HG02678 (cell line): Measurements from ENCODE around the gene PCSK9.
"Not testable (repeated sequence)": the region's sequence is repeated elsewhere in the genome, so short reads cannot be mapped to it uniquely, and the experiment has no call there.

Source experiments
- ATAC-seq: cut with Tn5 transposase; IDR thresholded peaks from one replicate; pipeline ENCODE4 v1.9.1; 2021; ENCODE audit warnings: mild to moderate bottlenecking, moderate library complexity; ENCODE audit not compliant: unreplicated experiment

PCSK9 gene

DNA sequence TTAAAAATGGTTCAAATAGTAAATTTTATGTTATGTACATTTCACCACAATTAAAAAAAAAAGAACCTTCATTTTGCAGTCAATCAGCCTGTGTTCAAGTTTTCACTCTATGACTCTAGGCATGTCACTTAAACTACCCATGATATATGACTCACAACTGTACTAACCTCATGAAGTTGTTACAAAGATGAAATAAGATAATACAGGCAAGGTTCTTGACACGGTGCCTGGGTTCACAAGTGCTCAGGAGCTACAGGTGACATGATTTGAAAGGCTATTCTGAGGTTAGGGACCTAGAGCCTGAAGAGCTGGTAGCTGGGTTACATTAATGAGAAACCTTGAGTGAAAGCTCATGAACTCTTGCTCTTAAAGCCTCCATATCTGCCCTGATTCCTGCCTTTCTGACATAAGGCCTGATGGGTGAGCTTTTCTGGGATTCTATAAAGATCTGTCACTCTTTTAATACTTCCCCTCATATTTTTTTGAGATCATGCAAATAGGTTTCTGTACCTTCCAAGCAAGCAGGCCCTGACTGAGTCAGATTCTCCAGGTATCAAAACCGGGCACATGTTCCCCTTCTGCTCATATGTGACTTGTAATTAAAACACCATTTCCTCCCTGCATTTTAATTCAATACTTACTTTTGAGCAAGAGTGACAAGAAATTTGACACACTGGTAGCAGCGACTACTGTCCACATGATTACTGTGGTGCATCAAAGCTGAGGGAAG is 34.0 kb downstream of the PCSK9 start:
- no peak for ATAC-seq

DNA sequence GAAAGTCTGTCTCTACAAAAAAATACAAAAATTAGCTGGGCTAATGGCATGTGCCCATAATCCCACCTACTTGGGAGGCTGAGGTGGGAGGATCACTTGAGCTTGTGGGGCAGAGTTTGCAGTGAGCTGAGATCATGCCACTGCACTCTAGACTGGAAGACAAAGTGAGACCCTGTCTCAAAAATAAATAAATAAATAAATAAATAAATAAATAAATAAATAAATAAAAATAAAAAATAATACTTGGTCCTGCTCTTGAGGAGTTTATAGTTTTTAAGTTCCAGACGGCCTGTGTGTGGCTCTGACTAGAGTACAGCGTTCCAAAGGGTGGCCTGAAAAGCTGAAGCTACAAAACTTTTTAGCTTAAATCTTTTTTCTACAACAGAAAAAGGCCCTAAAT is 35.1 kb downstream of the PCSK9 start:
- no peak for ATAC-seq

DNA sequence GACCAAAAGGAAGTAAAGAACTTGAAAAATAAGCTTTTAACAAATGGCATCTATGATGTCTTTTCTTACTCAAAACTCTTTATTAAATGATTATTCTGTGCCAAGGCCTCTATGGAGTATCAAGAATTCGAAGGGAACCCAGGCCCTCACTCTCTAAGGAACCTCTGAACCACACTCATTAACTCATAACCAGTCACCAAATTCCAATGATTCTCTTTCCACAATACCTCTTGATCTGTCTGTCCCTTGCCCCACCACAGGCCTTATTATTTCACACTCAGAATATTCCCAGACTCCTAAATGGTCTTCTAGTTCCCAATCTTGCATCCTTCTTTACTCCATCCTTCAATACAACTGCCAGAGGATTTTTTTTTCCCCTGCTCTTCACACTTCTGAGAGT is 37.0 kb downstream of the PCSK9 start:
- ATAC-seq: no peak

DNA sequence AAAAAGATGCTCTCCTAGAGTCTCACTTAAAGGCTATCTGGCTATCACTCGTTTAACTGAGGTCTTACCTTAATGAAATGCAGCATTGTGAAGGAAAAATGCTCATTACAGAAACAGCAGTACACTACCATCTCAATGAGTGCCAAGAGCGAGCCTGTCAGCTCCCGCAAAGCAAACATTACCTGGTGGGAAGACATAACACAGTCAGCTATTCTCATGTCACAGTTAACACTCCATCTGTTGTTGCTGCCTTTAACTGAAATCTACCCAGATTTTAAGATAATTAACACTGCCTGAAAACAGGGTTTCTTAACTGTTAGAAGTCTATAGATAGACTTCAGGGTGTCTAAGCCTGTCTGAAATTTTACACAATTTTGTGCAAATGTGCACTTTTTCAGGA is 39.1 kb downstream of the PCSK9 start:
- no peak for ATAC-seq

DNA sequence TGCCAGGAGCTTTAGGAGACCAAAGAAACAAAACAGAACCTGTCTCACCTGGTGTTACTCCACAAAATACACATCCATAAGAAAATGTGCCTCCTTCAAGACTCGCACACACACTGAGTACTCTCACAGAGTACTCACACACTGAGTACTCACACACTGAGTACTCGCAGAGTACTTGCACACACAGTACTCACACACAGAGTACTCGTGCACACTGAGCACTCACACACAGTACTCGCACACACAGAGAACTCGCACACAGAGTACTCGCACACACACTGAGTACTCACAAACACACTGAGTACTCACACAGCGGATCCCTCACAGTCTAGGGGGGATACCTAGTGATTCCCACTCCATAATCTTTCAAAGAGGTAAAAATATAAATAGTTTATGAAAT is 40.3 kb downstream of the PCSK9 start:
- no peak for ATAC-seq

DNA sequence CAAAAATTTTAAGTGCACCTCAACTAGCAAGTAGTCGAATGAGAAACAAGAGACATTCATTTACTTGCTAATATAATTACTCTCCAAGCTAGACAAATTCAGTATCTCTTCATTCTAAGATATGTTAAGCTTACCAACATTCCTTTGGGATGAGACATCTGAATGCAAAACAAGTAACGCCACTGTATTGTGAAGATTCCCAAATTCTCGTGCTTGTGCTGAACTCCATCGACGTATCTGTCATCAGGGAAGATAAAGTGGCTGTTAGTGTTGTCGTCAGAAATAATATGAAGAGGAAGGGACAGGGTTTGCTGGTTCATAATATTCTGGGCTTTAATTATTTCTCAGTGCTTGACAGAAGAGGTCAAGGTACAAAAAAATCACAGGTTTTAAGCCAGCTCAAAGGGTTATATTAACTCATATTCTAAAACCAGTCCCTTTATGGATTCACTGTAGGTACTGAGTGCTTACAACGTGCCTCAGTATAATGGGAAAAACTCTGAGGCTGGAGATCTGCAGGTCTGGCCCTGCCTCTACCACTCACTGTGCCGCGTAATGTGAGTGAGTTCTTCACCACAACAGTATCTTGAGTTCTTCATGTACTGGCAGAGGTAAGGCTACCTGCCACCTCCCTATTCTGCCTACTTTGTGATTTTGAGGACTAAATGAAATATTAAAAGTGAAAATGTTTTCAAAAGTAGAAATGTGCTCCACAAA is 42.0 kb downstream of the PCSK9 start:
- no peak for ATAC-seq

DNA sequence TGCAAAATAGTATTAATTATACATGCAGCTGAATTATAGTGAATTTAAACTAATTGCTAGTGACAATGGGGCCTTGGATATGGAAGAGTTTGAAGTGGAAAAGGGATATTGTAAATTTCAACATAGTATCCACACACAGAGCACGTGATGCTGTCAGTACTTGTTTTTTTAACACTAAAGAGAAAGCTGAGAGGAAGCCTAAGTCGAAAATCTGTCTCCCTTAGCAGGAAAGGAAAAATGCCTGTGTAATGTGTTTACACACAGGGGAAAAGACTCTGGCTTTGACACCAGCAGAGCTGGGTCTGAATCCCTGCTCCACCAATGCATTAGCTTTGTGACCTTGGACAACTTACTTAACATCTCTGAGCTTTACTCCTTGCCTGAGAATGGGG is 42.6 kb downstream of the PCSK9 start:
- ATAC-seq: no peak

DNA sequence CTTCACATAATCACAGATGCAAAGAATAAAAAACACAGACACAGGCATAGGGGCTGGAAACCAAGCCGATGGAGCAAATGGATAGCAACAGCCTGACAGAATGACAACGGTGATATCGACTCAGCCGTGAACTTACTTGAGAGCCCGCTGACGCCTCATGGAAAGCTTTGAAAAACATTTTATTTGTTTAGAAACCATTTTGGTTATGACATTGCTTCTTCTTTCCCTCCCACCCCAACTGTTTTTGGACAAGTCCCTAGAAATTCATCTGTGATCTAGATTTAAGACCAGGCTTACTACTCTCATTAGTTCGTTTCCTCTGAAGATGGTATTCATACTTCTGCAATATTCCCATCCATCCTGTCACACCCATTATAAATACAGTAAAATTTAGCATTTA is 44.9 kb downstream of the PCSK9 start:
- ATAC-seq: no peak

DNA sequence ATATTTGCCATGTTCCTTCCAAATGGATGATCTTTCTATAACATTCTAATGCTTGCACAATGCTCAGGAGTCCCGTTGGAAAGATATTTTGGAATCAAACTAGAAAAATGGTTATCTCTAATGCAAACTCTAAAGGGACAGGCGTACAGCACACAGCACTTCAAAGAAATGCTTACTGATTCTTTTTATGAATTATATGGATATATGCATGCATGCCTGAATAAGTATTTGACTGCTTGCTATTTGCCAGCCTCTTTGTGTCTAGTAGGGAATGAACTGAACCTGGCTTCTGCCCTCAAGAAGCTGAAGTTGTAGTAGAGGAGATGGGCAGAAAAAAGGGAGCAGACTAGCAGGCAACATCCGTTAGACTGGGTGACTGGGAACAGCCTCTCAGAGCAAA is 48.1 kb downstream of the PCSK9 start:
- ATAC-seq: no peak

DNA sequence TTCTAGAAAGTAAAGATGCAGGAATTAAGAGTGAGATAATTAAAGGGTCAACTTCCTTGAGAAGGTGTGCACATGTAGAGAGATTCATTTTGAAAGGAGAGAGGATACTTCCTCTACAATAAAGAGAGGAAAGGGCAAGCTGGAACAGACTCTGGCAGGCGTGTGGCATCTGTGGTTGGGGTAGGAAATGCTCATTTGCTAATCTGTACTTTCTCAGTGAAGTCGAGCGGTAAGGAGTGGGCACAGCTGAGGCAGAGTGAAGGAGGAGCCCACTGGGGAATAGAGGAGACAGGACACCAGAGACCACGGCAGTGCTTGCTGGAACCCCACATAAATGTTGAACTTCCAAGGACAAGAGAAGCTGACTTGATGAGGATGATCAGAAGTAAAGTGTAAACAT is 49.1 kb downstream of the PCSK9 start:
- ATAC-seq: no peak

DNA sequence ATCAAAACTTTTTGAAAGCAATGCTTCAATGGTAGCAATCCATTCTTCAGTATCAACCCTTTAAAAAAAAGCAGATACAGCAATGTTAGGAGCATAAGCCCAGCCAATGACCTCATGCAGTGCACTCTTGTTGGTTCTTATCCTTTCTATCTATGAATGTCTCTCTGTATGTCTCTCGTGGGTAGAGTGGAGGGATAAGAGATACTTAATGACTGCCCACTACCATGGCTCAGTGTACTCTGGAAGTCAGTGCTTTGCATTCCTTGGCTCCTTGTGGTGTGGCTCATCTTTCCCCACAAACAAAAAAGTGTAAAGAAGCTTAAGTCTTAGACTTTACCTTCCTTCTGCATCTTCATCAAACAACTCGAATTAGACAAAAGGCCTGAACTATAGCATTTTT is 50.3 kb downstream of the PCSK9 start:
- ATAC-seq: no peak

DNA sequence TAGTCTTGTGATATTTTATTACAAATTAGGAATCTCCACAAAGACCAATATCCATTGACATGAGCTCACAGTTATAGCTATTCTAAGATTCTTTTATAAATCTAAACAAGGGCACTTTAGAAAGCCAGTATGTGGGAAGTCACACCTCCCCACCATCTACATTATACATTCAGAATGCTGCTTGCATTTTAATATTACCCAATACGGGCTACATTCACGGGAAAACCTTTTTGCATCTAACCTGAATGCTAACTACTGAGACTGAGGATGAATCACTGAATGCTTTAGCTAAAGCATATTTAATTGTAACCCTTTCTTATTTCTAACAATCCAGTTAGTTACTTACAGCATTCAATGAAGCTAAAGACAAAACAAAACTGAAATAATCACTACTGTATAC is 53.1 kb downstream of the PCSK9 start:
- no peak for ATAC-seq

DNA sequence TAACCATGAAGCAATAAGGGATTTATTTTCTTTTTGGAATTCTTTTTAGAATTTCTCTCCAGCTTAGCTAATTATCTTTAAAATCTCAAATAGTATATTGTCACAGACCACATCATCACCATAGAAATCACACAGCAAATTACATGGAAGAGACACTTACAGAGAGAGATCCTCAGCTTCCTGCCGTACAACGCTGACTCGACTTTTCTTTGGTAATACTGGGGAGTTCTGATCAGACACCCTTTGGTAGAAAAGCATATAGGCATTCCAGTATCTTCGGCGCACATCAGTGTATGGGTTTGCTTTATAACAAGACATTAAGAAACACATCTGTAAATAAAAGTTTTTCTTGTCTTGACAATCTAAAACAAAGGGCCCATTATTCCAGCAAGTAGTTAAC is 55.7 kb downstream of the PCSK9 start:
- no peak for ATAC-seq

DNA sequence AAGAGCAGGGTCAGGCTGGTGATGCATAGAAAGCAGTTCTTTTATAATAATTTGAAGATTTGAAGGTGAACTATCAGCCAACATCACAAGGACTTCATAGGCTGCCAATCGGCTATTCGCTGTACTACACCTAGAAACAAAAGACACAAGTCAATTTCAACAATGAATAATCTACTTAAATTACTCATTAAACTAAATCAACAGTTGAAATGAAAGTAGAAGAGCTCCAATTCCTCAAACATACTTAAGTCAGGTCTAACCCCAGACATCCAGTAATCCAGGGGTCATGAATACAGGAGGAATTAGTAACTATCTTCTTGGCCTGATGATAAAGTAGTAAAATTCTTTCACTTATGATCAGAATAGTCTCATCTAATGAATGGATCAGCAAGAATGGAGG is 64.5 kb downstream of the PCSK9 start:
- no peak for ATAC-seq

DNA sequence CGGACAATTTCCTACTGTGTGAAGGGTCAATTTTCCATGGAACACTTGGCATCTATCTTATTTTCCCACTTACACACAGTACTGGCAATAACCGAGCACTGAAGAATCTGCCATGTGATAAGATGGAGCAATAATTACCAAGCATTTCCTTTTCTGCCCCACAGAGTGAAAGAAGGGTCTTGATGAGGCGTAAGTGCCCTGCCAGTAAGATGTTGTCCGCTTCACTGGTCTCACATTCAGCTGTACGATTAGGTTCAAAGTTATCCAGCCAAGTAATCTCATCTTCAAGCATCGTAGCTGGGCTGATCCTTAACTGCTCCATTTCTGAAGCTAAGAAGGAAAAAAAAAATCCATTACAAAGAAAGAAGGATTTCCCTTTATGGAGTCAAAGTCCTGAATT is 67.8 kb downstream of the PCSK9 start:
- no peak for ATAC-seq

DNA sequence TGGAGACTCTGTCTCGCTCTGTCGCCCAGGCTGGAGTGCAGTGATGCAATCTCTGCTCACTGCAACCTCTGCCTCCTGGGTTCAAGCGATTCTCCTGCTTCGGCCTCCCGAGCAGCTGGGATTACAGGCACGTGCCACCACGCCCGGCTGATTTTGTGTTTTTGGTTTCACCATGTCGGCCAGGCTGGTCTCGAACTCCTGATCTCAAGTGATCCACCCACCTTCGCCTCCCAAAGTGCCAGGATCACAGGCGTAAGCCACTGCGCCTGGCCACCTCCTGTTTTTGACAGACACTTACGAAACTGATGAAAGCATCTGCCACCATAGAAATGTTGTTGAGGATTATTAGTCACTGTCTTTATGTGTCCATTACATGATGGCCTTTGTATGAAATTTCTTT is 69.7 kb downstream of the PCSK9 start:
- not testable (repeated sequence) for ATAC-seq
